Measurements from ENCODE around the gene OPRM1.

OPRM1 gene

GRCh38 chr6:154222716-154223115 lies 183.7 kb downstream of the OPRM1 start:
- H3K27ac ChIP-seq (ENCODE audit: low read length) = no peak overlapping the region
- no peak overlapping the region for H3K4me2 ChIP-seq (ENCODE audit: low read length)
- H3K36me3 ChIP-seq (replicated peaks; ENCODE audit: low read depth, low read length) = no peaks in the 10 kb centered on the region
- H3K4me1 ChIP-seq (ENCODE audit: low read length) = peaks cover 2% of the 10 kb centered on the region; the same call in 1 of the 2 replicates
- no peaks in the 10 kb centered on the region for H3K79me2 ChIP-seq (ENCODE audit: low read length)
- H3K27me3 ChIP-seq (ENCODE audit: low read depth, low read length) = peaks cover 16% of the 10 kb centered on the region
- no peak overlapping the region for H3K9ac ChIP-seq (ENCODE audit: low read length)
- no peak overlapping the region for H3K4me3 ChIP-seq (ENCODE audit: low read length)
- no peak overlapping the region for H2AFZ ChIP-seq (ENCODE audit: low read depth, low read length)
- no peaks in the 10 kb centered on the region for H3K9me3 ChIP-seq (ENCODE audit: insufficient read depth, low read length)
- H4K20me1 ChIP-seq (ENCODE audit: insufficient read depth, low read length) = no peaks in the 10 kb centered on the region
- TF ChIP-seq EZH2phosphoT487 (IDR thresholded peaks at IDR 0.05; ENCODE audit: low read depth) (no peak), CTCF (IDR thresholded peaks at IDR 0.05; ENCODE audit: low read depth, low read length) (no peak)

GRCh38 chr6:154223296-154223695 lies 184.3 kb downstream of the OPRM1 start:
- TF ChIP-seq EZH2phosphoT487 (IDR thresholded peaks at IDR 0.05; ENCODE audit: low read depth) = no peak
- TF ChIP-seq CTCF (IDR thresholded peaks at IDR 0.05; ENCODE audit: low read depth, low read length) = no peak
- Histone ChIP-seq H2AFZ (ENCODE audit: low read depth, low read length) (no peak overlapping the region), H3K4me3 (ENCODE audit: low read length) (no peak overlapping the region), H3K27me3 (ENCODE audit: low read depth, low read length) (peaks cover 13% of the 10 kb centered on the region), H3K9me3 (ENCODE audit: insufficient read depth, low read length) (no peaks in the 10 kb centered on the region), H4K20me1 (ENCODE audit: insufficient read depth, low read length) (no peaks in the 10 kb centered on the region), H3K36me3 (replicated peaks; ENCODE audit: low read depth, low read length) (no peaks in the 10 kb centered on the region), H3K27ac (ENCODE audit: low read length) (no peak overlapping the region), H3K4me1 (ENCODE audit: low read length) (peaks cover 2% of the 10 kb centered on the region; the same call in 1 of the 2 replicates), H3K9ac (ENCODE audit: low read length) (no peak overlapping the region), H3K79me2 (ENCODE audit: low read length) (no peaks in the 10 kb centered on the region), H3K4me2 (ENCODE audit: low read length) (no peak overlapping the region)

- Histone ChIP-seq H3K27me3 (ENCODE audit: low read depth, low read length) (peaks cover 8% of the 10 kb centered on the region), H3K4me1 (ENCODE audit: low read length) (peaks cover 17% of the 10 kb centered on the region), H3K79me2 (ENCODE audit: low read length) (no peaks in the 10 kb centered on the region), H3K9me3 (ENCODE audit: insufficient read depth, low read length) (no peaks in the 10 kb centered on the region), H3K4me2 (ENCODE audit: low read length) (no peak overlapping the region), H3K4me3 (ENCODE audit: low read length) (no peak overlapping the region), H4K20me1 (ENCODE audit: insufficient read depth, low read length) (no peaks in the 10 kb centered on the region), H3K9ac (ENCODE audit: low read length) (no peak overlapping the region), H3K27ac (ENCODE audit: low read length) (no peak overlapping the region), H2AFZ (ENCODE audit: low read depth, low read length) (no peak overlapping the region), H3K36me3 (replicated peaks; ENCODE audit: low read depth, low read length) (no peaks in the 10 kb centered on the region)
- TF ChIP-seq EZH2phosphoT487 (IDR thresholded peaks at IDR 0.05; ENCODE audit: low read depth) (no peak), CTCF (IDR thresholded peaks at IDR 0.05; ENCODE audit: low read depth, low read length) (no peak)
These were observed 187.4 kb downstream of the OPRM1 start for GRCh38 chr6:154226461-154226860.

GRCh38 chr6:154227862-154228520 lies 189.0 kb downstream of the OPRM1 start:
- H3K4me3 ChIP-seq (ENCODE audit: low read length) = no peak overlapping the region
- no peaks in the 10 kb centered on the region for H4K20me1 ChIP-seq (ENCODE audit: insufficient read depth, low read length)
- no peaks in the 10 kb centered on the region for H3K9me3 ChIP-seq (ENCODE audit: insufficient read depth, low read length)
- no peaks in the 10 kb centered on the region for H3K79me2 ChIP-seq (ENCODE audit: low read length)
- no peak overlapping the region for H2AFZ ChIP-seq (ENCODE audit: low read depth, low read length)
- H3K9ac ChIP-seq (ENCODE audit: low read length) = no peak overlapping the region
- TF ChIP-seq EZH2phosphoT487 (IDR thresholded peaks at IDR 0.05; ENCODE audit: low read depth) (no peak), CTCF (IDR thresholded peaks at IDR 0.05; ENCODE audit: low read depth, low read length) (no peak)
- H3K4me2 ChIP-seq (ENCODE audit: low read length) = no peak overlapping the region
- peaks cover 9% of the 10 kb centered on the region for H3K27me3 ChIP-seq (ENCODE audit: low read depth, low read length)
- no peaks in the 10 kb centered on the region for H3K36me3 ChIP-seq (replicated peaks; ENCODE audit: low read depth, low read length)
- H3K27ac ChIP-seq (ENCODE audit: low read length) = no peak overlapping the region
- H3K4me1 ChIP-seq (ENCODE audit: low read length) = peaks cover 17% of the 10 kb centered on the region

Measured in OCI-LY3 (cell line).